Left colon (tissue), 2 donors: ENCODE results near the gene DNAJC15. TPM values are rescaled to one million over a fixed set of nuclear protein-coding genes. Genes with fewer than 3 reads are reported as not detected.
A peak's percentile ranks its signal among the peaks of the same experiment; 100 is the strongest.

Experiments used
- ATAC-seq: fragments of 200-7000 bp; cut with Tn5 transposase; one replicate; pipeline ENCODE4 v1.9.1; 2020; ENCODE audit warnings: mild to moderate bottlenecking, moderate library complexity
- DNase-seq, 2 donors: peaks; one replicate each; pipeline ENCODE4 v3.0.0-alpha.2; 2020
- intact Hi-C, 2 donors: fragments of 100-400 bp; cut with DNase I in 1 of 2; cut with micrococcal nuclease in 1 of 2; formaldehyde crosslinking; loops; one replicate each; pipeline versions ENCODE4 v1.11.2 to v1.14.0; 2022; cut with DNase I, micrococcal nuclease
- total RNA-seq, 2 donors: library from RNA; stranded (reverse); fragmentation: NEBNext Ultra II Directional; extraction: Animal tissue kit (Norgen Biotek cat#: 25700); gene quantifications; one replicate each; pipeline ENCODE4 v1.2.1, GENCODE V29; 2021
- donor health status: DM: no; HTN: no; CAD: no.
- donor health status: DM: yes; HTN: yes; CAD: no.

Gene DNAJC15
- total RNA-seq, 2 donors from 2014 or later = 22.8 to 29.2 TPM

DNA sequence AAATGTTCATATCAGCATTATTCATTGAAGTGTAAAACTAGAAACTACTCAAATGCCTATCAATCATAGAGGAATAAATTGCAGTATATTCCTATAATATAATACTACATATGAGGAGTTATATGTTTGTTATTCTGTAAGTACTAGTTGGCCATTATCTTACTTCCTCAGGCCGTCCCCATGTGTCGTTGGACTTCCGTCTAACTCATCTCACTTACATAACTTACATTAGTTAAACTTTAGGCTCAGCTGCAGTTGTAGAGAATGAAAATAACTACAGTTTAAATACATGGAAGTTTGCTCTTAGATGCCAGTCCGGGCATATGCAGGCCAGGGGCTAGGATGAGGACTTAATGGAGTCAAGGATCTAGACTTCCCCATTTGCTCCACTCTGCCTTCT is 22.7 kb upstream of the DNAJC15 start:
- DNase-seq (no peak), ATAC-seq (no peak)
- intact Hi-C loops = no loop called here

- no peak for ATAC-seq
- intact Hi-C loops = no loop called here
- DNase-seq = no peak
Measured at GRCh38 chr13:43002021-43002420, 21.4 kb upstream of the DNAJC15 start.

- no peak for DNase-seq
- intact Hi-C loops = no loop called here
- ATAC-seq = no peak
Measured at GRCh38 chr13:43003010-43003409, 20.4 kb upstream of the DNAJC15 start.

DNA sequence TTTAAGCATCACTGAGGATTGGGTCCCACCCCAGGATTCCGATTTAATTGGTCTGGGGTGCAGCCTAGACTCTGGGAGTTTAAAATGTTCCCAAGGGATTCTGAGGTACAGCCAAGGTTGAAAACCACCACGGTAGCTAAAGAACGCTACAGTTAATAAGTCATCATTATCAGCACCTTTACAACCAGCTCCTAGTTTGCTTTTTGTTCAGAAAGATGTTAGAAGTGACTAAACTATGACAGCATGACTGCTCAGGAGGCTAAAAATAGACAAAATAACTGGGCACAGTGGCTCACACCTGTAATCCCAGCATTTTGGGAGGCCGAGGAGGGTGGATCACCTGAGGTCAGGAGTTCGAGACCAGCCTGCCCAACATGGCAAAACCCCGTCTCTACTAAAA is 19.7 kb upstream of the DNAJC15 start:
- ATAC-seq (no peak), DNase-seq (no peak)
- intact Hi-C loops = no loop called here

GRCh38 chr13:43005460-43006236 is 17.7 kb upstream of the DNAJC15 start:
- intact Hi-C loops = no loop called here
- DNase-seq (no peak), ATAC-seq (no peak)

DNA sequence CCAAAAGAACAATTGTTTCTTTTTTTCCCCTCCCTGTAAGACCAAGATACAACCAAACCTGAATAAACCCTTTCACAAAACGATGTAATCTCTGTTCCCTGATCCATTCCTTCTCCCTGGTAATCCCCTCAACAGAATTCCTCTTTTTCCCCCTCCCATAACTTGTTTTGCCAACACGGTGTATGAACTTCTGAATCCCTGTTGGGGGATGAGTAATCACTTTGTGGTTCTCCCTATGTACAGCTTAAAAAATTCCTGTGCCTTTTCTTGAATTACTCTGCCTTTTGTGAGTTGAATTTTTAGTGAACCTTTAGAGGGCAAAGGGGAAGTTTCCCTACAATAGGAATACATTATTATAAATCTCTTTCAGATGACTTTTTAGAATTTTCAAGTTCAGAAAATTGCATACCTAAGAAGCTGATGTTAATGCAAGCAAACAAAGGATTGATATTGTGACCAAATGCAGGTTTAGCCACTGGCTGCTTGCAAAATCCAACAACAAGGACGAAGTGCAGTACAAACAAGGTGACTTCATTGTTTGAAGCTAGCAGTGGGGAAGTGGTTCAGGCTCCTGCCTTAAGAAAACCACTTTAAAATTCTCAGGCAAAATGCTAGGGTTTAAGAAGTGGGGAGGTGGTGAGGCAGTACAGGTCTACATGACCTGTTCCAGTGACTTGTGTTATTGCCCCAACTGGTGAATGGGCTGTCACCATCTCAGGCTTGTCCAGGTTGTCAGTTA is 16.3 kb upstream of the DNAJC15 start:
- ATAC-seq (no peak), DNase-seq (no peak)
- intact Hi-C loops = no loop called here

DNA sequence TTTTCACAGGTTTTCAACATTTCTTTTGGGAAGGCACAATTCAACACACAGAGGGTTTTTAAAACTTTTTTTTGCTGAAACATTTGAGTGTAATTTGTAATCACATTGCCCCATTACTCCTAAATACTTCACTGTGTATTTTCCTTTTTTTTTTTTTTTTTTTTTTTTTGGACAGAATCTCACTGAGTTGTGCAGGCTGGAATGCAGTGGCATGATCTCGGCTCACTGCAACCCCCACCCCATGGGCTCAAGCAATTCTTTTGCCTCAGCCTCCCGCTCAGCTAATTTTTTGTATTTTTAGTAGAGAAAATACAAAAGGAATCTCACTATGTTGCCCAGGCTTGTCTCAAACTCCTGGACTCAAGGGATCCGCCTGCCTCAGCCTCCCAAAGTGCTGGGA is 14.8 kb upstream of the DNAJC15 start:
- intact Hi-C loops = no loop called here
- DNase-seq = no peak
- ATAC-seq = no peak

DNA sequence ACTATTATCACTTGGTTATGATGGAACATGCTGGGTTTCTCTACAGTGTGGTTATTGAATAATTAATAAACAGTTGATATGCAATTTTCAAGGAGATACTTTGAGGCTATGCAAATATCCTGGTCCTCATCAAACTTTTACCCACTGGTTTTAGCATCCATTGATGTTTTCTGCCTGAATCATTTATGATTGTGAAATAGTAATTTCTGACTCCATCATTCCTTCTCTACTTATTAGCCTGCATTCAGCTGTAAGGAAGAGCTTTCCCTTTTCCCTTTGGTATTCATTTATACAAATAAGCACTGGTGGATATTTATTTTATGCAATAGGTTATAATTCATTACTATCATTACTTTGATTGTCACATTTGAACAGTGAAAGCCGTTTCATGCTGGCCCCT is 13.9 kb upstream of the DNAJC15 start:
- DNase-seq (no peak), ATAC-seq (no peak)
- intact Hi-C loops = no loop called here

DNA sequence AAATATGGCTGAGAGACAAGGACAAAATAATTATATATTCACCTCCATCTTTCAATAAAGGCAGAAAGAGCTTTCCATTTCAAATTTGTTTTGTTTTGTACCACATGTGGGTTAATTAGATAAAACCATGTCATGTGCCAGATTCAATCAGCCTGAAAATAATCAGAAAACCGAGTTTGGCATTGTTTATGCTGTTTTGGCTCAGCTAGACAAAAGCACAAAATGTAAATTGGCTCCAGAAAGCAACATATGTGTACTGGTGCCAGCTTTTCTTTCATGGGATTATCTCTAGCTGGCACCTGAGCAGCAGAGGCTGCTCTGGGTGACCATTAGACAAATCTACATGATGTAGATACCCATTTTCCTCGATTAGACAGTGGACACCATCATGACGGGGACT is 9.2 kb upstream of the DNAJC15 start:
- no peak for DNase-seq
- intact Hi-C loops = no loop called here
- no peak for ATAC-seq

DNA sequence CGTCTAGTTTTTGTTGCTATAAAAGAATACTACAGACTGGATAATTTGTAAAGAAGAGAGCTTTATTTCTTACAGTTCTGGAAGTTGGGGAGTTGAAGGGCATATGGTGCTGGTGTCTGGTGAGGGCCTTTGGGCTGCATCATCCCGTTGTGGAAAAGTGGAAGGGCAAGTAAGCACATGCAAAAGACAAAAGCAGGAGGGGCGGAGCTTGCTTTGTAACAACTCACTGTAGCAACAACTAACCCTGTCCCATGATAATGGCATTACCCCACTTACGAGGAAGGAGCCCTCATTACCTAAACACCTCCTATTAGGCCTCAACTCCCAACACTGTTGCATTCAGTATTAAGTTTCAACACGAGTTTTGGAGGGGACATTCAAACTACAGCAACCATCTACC is 7.2 kb upstream of the DNAJC15 start:
- ATAC-seq (no peak), DNase-seq (no peak)
- intact Hi-C loops = no loop called here

DNA sequence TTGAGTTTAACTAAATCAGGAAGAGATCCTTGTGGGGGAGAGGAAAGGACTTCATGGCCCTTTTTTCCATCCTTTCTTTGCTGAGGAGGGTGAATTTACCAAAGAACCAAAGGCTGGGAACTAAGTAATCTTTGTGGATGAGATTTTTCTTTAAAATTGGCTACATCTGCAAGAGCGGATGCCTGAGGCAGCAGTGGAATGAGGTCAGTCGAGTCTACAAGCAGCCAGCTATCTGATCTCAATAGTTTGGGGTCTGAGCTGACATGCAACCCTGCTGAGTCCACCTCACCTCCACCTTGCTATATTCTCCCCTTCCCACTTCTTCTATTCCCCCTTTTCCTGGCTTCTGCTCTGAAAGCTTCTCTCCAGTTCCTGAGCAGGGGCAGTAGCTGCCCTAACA is 3.6 kb upstream of the DNAJC15 start:
- ATAC-seq (no peak), DNase-seq (no peak)
- intact Hi-C loops = no loop called here

- no peak for DNase-seq
- ATAC-seq = peak; percentile 16
- intact Hi-C loops = no loop called here
Measured at GRCh38 chr13:43020794-43021193, 2.6 kb upstream of the DNAJC15 start.

GRCh38 chr13:43021926-43022670 is 1.3 kb upstream of the DNAJC15 start:
- intact Hi-C loops = no loop called here
- no peak for DNase-seq
- no peak for ATAC-seq

- ATAC-seq (peak; percentile 1), DNase-seq (no peak)
- intact Hi-C loops = no loop called here
Measured at GRCh38 chr13:43022934-43023288, 475 bp upstream of the DNAJC15 start.

- ATAC-seq = no peak
- DNase-seq = no peak
- intact Hi-C loops = no loop called here
Measured at GRCh38 chr13:43026262-43026661, 2.9 kb downstream of the DNAJC15 start.

GRCh38 chr13:43030548-43030947 is 7.2 kb downstream of the DNAJC15 start:
- intact Hi-C loops = no loop called here
- no peak for DNase-seq
- no peak for ATAC-seq

- intact Hi-C loops = no loop called here
- no peak for DNase-seq
- no peak for ATAC-seq
Measured at GRCh38 chr13:43031881-43032280, 8.5 kb downstream of the DNAJC15 start.

DNA sequence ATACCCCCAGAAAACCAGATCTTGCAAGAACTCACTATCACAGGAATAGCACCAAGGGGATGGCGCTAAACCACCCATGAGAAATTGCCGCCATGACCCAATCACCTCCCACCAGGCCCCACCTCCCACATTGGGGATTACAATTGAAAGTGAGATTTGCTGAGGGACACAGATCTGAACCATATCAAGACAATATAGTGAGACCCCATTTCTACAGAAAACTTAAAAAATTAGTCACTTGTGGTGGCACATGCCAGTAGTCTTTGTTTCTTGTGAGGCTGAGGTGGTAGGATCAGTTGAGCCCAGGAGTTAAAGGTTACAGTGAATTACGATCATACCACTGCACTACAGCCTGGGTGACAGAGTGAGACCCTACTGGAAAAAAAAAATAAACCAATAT is 9.7 kb downstream of the DNAJC15 start:
- intact Hi-C loops = no loop called here
- no peak for DNase-seq
- no peak for ATAC-seq

DNA sequence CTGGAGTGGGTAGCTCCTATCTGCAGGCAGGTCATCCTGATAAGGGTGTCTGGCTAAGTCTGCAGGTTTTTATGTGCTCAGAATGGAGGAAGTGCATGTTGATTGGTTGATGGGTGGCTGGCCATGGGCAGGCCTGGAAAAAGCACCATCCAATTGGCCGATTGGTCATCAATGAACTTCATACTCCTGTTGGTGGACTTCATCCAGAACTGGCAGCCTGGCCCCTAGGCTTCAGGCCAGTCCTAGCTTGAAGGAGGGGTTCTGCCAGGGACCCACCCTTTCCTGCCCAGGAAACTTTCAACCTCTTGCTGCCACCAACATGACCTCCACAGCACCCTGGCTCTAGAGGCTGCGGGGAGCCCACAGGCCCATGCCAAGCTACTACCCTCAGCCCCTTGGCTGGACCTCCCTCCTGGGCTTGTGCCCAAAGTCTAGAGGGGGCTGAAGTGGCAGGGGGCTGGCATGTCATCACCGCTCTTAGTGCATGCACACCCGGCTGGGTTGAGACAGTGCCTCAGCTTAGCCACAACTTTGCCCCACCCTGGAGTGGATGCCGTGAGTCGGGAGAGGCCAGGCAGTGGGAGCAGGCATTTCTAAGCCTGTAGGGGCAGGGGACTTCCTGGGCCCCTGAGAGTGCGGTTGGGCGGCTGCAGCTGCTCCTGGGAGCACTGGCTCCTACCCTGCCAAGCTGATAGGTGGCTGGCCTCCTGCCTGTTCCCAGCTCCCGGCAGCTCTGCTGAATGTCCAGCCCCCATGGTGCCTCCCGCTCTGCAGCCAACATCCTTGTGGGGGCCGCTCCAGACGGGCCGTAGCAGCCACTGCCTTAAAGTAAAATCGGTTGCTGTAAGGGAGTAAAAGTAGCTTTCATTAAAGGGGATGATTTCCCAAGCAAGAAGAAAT is 13.2 kb downstream of the DNAJC15 start:
- peak; percentile 23 for ATAC-seq
- DNase-seq = no peak
- intact Hi-C loops = no loop called here
